GM08714 (cell line): ENCODE results near the gene KIF7.

Experiments
- H3K4me3 ChIP-seq: fragments of 200-500 bp; sonication (Bioruptor generic); 2 replicates; pipeline ENCODE4 v1.5.1; 2014; ENCODE audit warnings: mild to moderate bottlenecking, low read length, inconsistent platforms
- ZNF274 ChIP-seq: IDR thresholded peaks from 2 replicates; pipeline ENCODE4 v1.6.1; 2012; ENCODE audit warnings: mild to moderate bottlenecking, low read depth, low read length

The KIF7 gene

GRCh38 chr15:89665449-89666181 lies 10.3 kb upstream of the KIF7 start:
- peak overlapping the region; percentile 29; the same call in 1 of the 2 replicates for H3K4me3 ChIP-seq
- TF ChIP-seq ZNF274: no peak

DNA sequence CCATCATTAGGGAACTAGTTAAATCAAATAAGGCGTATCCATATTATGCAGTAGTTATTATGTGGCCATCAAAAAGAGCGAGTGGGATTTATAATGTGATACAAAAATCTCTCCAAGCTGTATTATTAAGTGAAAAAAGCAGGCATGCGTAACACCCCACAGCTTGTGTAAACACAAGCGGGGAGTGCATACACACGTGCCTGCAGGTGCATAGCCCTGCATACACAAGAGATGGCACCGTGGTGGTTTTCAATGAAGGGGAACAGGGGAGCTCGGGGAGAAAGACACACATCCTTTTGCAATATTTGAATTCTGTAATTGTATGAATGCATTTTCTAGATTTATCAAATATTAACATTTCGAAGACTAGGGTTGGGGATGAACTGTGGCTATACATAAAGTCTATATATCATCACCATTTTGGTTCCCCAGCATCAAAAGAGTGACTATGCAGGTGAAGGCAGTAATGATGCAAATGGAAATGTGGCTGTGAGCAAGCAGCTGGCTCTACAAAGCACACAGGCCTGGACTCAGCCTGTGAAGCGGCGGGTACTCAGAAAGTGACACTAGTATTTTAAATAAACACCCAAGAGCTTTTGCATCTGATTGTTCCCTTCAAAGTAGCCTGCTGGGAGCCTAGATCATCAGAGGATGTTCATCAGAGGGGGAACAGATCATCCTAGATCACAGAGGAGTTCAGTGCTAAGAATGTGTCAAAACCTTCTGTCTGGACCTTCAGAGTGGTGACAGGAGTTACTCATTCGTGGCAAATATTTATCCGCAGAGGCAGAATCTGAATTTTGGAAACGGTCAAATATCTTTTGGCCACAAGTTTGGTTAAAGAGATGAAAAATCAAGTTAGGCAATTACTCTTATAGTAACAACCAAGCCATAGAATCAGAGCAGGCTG lies 9.4 kb upstream of the KIF7 start:
- H3K4me3 ChIP-seq: no peak overlapping the region
- TF ChIP-seq ZNF274: no peak

GRCh38 chr15:89662893-89663626 lies 7.8 kb upstream of the KIF7 start:
- H3K4me3 ChIP-seq: no peak overlapping the region
- TF ChIP-seq ZNF274: no peak

DNA sequence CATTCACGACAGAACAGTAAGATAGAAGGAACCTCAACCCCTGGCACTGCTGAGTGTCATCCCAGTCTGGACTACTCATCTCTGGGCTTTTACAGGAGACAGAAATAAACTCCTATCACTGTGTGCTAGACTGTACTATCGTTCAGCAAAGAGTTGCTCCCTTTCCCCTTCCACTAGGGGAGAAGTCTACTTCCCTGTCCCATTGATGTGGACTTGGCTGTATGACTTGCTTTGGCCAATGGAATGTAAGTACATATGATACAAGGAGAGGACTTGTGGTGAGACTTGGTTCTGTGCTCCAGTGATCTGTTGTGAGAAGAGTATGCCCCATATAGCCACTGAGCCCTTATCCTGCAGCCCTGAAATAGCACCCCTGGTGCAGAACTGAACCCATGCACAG lies 5.3 kb upstream of the KIF7 start:
- TF ChIP-seq ZNF274: no peak
- no peak overlapping the region for H3K4me3 ChIP-seq

GRCh38 chr15:89659295-89659694 lies 4.0 kb upstream of the KIF7 start:
- no peak for TF ChIP-seq ZNF274

DNA sequence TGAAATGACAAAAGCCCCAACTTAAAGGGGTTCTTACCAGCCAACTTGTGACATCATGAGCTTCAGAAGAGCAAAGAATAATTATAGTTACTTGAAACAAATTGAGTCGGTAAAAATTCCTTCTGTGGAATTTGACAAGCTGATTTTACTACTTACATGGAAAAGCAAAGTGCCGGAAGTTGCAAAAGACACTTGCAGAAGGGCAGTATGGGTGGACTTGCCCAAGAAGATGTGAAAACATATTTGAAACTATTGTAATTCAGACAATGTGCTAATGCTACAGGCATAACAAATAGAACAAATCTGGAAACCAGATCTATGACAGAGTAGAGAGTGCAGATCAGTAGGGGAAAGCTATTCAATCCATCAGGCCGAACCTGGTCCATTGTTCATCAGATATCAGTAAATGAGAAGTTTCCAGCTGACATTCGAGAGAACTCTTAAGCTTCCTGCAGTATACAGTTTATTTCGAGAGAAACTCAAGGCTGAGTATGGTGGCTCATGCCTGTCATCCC lies 2.5 kb upstream of the KIF7 start:
- H3K4me3 ChIP-seq: no peak overlapping the region
- no peak for TF ChIP-seq ZNF274

More at GRCh38 chr15:89659295-89659694, 4.0 kb upstream of the KIF7 start:
- H3K4me3 ChIP-seq: no peak overlapping the region

DNA sequence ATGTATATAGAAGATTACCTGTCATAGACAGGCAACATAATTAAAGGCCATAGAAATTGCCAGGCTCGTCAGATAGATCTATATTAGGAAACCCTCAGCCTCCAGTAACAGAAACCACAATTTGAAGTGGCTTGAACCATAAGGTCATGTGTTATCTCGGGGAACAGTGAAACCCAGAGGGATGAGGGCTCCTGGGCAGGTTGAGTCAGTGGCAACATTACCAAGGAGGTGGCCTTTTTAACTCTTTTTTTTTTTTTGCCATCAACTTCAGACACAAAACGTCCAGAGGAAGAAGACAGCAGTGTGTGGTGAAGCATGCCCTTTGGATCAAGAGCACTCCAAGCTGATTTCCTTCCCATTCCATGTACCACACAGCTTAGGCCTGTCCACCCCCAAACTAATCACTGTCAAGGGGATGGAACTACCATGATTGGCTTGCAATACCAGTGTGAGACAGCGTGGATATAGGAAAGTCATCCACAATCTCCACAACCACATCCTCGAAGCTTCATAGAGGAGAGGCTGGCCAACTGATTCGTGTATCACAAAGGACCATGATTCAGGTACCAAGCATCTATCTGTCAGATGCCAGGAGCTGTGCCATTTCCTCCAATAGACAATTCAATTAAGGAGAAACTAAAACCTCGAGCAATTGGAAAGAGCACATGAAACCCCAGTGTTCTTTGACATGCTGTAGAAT lies 999 bp upstream of the KIF7 start:
- no peak for TF ChIP-seq ZNF274
- no peak overlapping the region for H3K4me3 ChIP-seq

DNA sequence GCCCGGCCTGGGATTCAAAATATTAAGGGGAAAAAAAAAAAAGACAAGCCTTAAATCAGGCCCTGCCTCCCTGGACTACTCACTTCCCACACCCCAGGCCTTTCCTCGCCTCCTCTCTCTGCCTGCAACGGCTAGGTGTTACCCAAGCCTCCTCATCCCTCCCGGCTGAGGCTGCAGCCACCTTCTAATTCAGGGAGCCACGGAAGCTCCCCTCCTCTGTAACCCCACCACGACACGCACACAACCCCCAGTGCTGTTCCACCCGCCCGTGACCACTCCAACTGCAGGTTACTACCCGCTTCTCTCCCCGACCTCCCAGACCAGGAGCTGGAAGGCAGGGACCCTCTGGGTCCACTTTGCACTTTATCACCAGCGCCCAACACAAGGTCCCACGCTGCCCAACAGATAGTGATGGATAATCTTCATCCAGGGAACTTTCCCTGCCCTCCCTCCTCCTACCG lies 936 bp downstream of the KIF7 start:
- no peak for TF ChIP-seq ZNF274
- peak overlapping the region; percentile 46 for H3K4me3 ChIP-seq

DNA sequence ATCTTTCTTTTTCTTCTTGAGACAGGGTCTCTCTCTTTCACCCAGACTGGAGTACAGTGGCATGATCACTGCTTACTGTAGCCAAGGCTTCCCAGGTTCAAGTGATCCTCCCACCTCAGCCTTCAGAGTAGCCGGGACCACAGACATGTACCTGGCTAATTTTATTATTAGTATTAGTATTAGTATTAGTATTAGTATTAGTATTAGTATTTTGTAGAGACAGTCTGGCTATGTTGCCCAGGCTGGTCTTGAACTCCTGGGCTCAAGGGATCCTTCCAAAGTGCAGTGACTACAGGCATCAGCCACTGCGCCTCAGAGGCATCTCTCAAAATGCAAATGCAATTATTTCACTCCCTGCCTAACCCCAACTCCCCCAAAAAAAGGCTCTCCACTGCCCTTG lies 1.7 kb downstream of the KIF7 start:
- no peak for TF ChIP-seq ZNF274
- H3K4me3 ChIP-seq: no peak overlapping the region

- H3K4me3 ChIP-seq: no peak overlapping the region
- TF ChIP-seq ZNF274: no peak
Observed at GRCh38 chr15:89652666-89653065, 2.6 kb downstream of the KIF7 start.

DNA sequence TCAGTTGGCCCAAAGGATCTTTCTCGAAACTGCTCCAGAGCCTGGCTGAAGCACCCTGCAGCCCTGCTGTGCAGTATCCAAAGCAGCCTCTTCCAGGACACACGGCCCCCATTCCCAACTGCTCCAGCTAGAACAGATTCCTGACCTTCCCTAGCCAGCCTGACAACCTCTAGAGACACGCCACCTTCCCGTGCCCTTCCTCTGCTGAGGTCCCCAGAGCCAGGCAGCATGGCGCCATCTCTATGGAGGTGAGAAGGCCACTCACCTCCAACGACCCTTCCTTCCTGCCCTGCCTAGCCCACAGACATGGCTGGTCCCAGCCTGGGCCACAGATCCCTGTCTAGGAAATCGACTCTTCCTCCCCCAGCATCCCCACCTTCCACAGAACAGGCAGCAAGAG lies 3.1 kb downstream of the KIF7 start:
- TF ChIP-seq ZNF274: no peak
- no peak overlapping the region for H3K4me3 ChIP-seq

DNA sequence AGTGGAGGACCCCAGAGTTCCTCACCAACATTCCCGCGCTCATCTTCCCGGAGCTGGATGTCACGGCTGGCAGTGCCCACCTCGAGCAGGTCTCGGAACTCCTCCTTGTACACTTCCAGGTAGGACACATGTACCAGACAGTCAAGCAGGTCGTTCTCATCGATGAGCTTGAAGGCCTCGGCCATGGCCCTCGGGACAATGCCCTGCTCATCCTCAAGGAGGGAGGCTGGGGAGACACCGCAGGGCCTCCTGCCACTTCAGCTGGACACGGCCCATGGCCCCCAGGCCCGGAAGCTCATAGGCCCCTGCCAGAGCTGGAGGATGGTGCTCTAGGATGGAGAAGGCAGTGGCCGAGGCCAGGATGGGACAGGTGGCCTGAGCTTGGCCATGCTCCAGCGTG lies 5.6 kb downstream of the KIF7 start:
- no peak for TF ChIP-seq ZNF274
- no peak overlapping the region for H3K4me3 ChIP-seq

DNA sequence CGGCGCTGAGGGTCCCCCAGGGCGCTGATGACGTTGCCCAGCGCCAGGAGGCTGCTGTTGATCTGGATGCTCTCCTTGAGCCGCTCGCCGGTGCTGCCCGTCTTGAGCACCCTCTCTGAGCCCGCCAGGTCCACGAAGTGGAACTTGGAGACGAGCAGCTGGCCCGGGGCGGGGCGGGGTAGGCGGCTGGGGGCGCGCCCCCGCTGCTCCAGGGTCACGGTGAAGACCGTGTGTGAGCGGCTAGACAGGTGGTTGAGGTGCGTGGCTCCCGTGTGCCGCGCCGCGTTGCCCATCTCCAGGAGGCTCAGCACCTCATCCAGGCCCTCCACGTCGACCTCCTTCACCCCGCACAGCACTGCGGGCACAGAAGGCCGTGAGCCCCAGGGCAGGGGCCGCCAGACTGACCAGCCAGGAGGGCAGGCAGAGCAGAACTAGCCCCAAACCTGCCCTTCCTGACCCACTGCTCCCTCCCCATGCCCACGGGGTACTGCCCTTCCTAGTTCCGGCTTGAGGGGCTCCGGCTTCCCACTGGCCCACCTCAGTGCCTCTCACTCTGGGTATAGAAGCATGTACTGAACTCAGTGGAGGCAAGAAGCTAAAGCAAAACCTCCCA lies 6.1 kb downstream of the KIF7 start:
- TF ChIP-seq ZNF274: no peak
- no peak overlapping the region for H3K4me3 ChIP-seq
